ENCODE measurements around the gene STX10.

STX10 gene

DNA sequence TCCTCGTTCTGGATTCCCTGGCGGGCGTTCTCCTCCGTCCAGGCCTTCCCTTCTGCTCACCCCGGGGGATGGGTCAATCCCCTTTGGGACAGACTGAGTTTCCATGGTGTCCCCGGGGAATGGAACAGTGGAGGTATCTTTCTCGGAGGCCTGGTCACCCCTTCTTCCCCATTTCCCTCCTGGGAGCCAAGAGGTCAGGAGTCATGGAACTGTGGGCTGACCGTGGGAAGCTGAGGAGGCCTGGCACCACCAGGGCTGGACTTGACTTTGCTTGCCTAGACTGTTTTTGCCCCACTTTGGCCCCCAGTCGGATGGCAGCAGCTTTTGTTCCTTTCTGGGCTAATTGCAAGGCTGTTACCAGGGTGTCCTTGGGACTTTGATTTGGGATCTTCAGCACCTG is 30.1 kb downstream of the STX10 start:
- peaks cover 10% of the 10 kb centered on the region for H3K36me3 Mint-ChIP-seq
- no peak for ATAC-seq
- peaks cover 74% of the 10 kb centered on the region for H3K4me1 Mint-ChIP-seq
- peak overlapping the region; percentile 84 for H3K27ac Mint-ChIP-seq
- H3K27me3 Mint-ChIP-seq = no peaks in the 10 kb centered on the region
- H3K9me3 Mint-ChIP-seq = no peaks in the 10 kb centered on the region
- H3K4me3 Mint-ChIP-seq = peak overlapping the region; percentile 83

- H3K9me3 Mint-ChIP-seq = no peaks in the 10 kb centered on the region
- H3K4me1 Mint-ChIP-seq = peaks cover 74% of the 10 kb centered on the region
- peaks cover 10% of the 10 kb centered on the region for H3K36me3 Mint-ChIP-seq
- no peaks in the 10 kb centered on the region for H3K27me3 Mint-ChIP-seq
- peak overlapping the region; percentile 80 for H3K27ac Mint-ChIP-seq
- ATAC-seq = no peak
- H3K4me3 Mint-ChIP-seq = peak overlapping the region; percentile 83
These were observed 30.5 kb downstream of the STX10 start for GRCh38 chr19:13119627-13120026.

DNA sequence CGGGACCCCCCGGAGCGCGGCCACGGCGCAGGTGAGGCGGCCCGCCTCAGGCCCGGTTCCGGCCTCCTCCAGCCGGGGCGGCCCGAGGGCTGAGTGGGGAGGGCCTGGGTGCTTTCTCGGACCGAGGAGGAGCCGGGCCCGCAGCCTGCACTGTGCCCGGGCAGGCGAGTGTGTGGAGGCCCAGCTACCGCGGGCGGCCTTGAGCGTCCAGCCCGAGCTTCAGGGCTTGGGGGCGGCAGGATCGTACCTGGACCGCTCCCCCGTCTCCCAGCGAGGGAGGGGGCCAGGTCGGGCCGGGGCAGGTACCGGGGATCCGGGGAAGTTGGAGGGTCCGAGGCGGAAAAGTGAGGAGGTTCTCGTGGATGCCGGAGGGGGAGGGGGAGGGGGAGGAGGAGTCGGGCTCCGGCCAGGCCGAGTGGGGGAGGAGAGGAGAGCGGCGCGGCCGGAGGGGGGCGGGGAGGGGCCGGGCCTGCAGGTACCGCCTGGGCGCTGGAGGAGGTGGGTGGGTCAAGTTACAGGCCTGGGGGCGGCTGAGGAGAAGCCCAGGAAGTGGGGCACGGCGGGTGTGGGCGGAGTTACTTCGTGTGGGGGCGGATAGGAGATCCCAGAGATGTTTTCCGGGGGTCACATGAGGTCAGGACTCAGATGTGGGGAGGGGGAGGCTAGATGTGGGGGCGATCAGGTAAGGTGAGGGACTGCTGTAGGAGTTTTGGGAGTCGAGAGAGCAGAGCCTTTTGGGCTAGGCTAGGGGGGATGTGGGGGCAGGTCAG is 31.6 kb downstream of the STX10 start:
- Mint-ChIP-seq H3K36me3 (peaks cover 6% of the 10 kb centered on the region), H3K27me3 (no peaks in the 10 kb centered on the region), H3K27ac (peak overlapping the region; percentile 80), H3K4me1 (peaks cover 73% of the 10 kb centered on the region), H3K9me3 (no peaks in the 10 kb centered on the region), H3K4me3 (peak overlapping the region; percentile 83)
- peak; percentile 28 for ATAC-seq

- no peaks in the 10 kb centered on the region for H3K27me3 Mint-ChIP-seq
- H3K36me3 Mint-ChIP-seq = peaks cover 6% of the 10 kb centered on the region
- H3K27ac Mint-ChIP-seq = peak within 1 kb of the TSS; percentile 91
- H3K9me3 Mint-ChIP-seq = no peaks in the 10 kb centered on the region
- peak; percentile 87 for ATAC-seq
- H3K4me1 Mint-ChIP-seq = peaks cover 66% of the 10 kb centered on the region
- H3K4me3 Mint-ChIP-seq = peak within 1 kb of the TSS; percentile 97
These were observed 32.3 kb downstream of the STX10 start, which contains the start of gene NACC1 for GRCh38 chr19:13117772-13118423. NACC1 (plus strand) TSS chr19:13118264; CDS start chr19:13135208, 16,944 bp downstream.

DNA sequence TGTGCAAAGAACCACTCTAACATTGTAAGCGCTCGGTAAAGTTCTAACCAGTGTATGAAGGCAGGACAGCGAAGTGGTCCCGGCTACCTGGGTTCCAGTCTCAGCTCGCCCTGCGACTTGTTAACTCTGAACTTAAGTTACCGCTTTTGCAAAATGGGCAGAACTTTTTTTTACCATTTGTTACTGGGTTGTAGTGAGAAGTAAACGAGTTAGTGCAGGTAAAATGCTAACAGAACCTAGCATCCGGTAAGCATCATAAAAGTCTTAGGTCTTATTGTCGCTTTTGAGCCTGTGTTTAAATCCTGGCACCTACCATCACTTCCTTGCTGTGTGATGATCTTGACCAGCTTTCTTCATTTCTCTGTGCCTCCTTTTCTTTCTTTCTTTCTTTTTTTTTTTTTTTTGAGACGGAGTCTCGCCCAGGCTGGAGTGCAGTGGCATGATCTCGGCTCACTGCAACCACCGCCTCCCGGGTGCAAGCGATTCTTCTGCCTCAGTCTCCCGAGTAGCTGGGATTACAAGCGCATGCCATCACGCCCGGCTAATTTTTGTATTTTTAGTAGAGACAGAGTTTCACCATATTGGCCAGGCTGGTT is 32.9 kb downstream of the STX10 start:
- no peaks in the 10 kb centered on the region for H3K27me3 Mint-ChIP-seq
- ATAC-seq = peak; percentile 3
- peaks cover 60% of the 10 kb centered on the region for H3K4me1 Mint-ChIP-seq
- H3K9me3 Mint-ChIP-seq = no peaks in the 10 kb centered on the region
- peak overlapping the region; percentile 91 for H3K27ac Mint-ChIP-seq
- peak overlapping the region; percentile 97 for H3K4me3 Mint-ChIP-seq
- H3K36me3 Mint-ChIP-seq = peaks cover 11% of the 10 kb centered on the region

- H3K27ac Mint-ChIP-seq = peak within 1 kb of the TSS; percentile 91
- H3K9me3 Mint-ChIP-seq = no peaks in the 10 kb centered on the region
- H3K36me3 Mint-ChIP-seq = peaks cover 11% of the 10 kb centered on the region
- peaks cover 53% of the 10 kb centered on the region for H3K4me1 Mint-ChIP-seq
- H3K27me3 Mint-ChIP-seq = no peaks in the 10 kb centered on the region
- ATAC-seq = peak; percentile 79
- peak within 1 kb of the TSS; percentile 97 for H3K4me3 Mint-ChIP-seq
These were observed 33.6 kb downstream of the STX10 start, which contains the start of gene TRMT1 for GRCh38 chr19:13116282-13117175. TRMT1 (minus strand) TSS chr19:13116740; CDS start chr19:13116399, 341 bp downstream.

- no peak for ATAC-seq
- no peaks in the 10 kb centered on the region for H3K9me3 Mint-ChIP-seq
These were observed 34.3 kb downstream of the STX10 start for GRCh38 chr19:13115936-13116281.

DNA sequence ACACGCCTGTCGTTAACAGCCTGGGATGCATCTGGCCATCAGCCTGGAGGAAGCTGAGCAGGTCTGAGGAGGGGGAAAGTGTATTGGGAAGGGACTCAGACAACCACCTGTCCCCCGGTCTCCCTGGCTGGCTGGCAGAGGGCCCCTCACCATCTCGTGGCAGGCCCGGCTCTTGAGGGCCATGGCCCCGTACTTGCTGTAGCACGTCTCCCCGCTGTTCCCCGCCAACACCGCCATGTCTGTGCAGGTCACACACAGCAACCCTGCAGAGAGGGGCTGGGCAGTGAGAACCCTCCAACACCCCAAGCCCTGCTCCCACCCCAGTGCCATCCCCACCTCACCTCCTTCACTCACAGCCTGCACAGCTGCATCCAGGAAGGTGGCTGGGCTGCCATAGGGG is 37.6 kb downstream of the STX10 start:
- Mint-ChIP-seq H3K4me1 (peaks cover 23% of the 10 kb centered on the region), H3K36me3 (peaks cover 28% of the 10 kb centered on the region), H3K9me3 (no peaks in the 10 kb centered on the region), H3K27me3 (no peaks in the 10 kb centered on the region), H3K27ac (no peak overlapping the region), H3K4me3 (no peak overlapping the region)
- no peak for ATAC-seq

More at GRCh38 chr19:13115936-13116281, 34.3 kb downstream of the STX10 start:
- H3K4me1 Mint-ChIP-seq = peaks cover 46% of the 10 kb centered on the region
- H3K27me3 Mint-ChIP-seq = no peaks in the 10 kb centered on the region
- H3K36me3 Mint-ChIP-seq = peaks cover 11% of the 10 kb centered on the region
- H3K4me3 Mint-ChIP-seq = peak overlapping the region; percentile 97
- H3K27ac Mint-ChIP-seq = peak overlapping the region; percentile 91

- no peaks in the 10 kb centered on the region for H3K9me3 Mint-ChIP-seq
- no peak overlapping the region for H3K4me3 Mint-ChIP-seq
- H3K36me3 Mint-ChIP-seq = peaks cover 26% of the 10 kb centered on the region
These were observed 40.0 kb downstream of the STX10 start for GRCh38 chr19:13110099-13110610.

DNA sequence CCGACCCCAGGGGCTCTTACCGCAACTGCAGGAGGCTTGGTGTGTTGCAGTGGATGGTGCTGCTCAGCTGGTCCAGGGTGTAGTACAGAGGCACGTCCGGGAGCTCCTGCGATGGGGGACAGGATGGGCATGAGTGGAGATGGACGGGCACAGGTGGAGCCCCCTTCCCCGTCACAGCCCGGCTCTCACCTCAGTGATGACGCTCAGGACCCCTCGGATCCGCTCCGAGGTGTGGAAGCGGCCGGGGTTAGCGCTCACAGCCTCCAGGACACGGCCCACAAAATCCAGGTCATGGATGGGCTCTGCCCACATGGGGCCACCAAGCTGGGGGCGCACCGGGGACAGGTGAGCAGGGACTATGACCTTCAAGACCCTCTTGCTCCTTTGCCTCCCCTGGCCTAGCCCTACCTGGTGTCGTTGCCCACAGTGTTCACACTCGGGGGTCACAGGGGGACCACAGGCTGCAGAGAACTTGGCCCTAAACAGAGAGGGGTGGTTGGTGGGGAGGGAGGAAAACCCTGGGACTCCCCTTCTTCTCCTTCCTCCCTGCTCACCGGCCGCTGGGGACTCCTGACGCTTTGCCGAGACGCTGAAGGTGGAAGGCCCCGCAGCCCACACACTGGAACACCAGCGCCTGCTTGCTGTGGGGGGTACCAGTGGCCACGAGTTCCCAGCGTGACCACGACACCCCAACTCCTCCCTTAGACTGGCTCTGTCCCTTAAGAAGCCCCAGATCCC is 40.6 kb downstream of the STX10 start:
- Mint-ChIP-seq H3K4me3 (no peak overlapping the region), H3K27me3 (no peaks in the 10 kb centered on the region), H3K4me1 (peaks cover 27% of the 10 kb centered on the region)

More at GRCh38 chr19:13110099-13110610, 40.0 kb downstream of the STX10 start:
- ATAC-seq = no peak
- H3K27ac Mint-ChIP-seq = peak overlapping the region; percentile 60
- peaks cover 22% of the 10 kb centered on the region for H3K4me1 Mint-ChIP-seq
- H3K27me3 Mint-ChIP-seq = no peaks in the 10 kb centered on the region

GRCh38 chr19:13104848-13105711 is 45.1 kb downstream of the STX10 start:
- H3K36me3 Mint-ChIP-seq = peaks cover 20% of the 10 kb centered on the region
- H3K27ac Mint-ChIP-seq = peak overlapping the region; percentile 92
- no peak for ATAC-seq
- no peaks in the 10 kb centered on the region for H3K9me3 Mint-ChIP-seq
- peaks cover 65% of the 10 kb centered on the region for H3K4me1 Mint-ChIP-seq
- no peaks in the 10 kb centered on the region for H3K27me3 Mint-ChIP-seq
- H3K4me3 Mint-ChIP-seq = peak overlapping the region; percentile 85

More for the DNA sequence above, 40.6 kb downstream of the STX10 start:
- no peak for ATAC-seq
- H3K27ac Mint-ChIP-seq = peak overlapping the region; percentile 60
- peaks cover 26% of the 10 kb centered on the region for H3K36me3 Mint-ChIP-seq
- no peaks in the 10 kb centered on the region for H3K9me3 Mint-ChIP-seq

- Mint-ChIP-seq H3K9me3 (no peaks in the 10 kb centered on the region), H3K27me3 (no peaks in the 10 kb centered on the region), H3K4me1 (peaks cover 72% of the 10 kb centered on the region), H3K36me3 (peaks cover 23% of the 10 kb centered on the region), H3K4me3 (peak overlapping the region; percentile 85), H3K27ac (peak overlapping the region; percentile 92)
- peak; percentile 74 for ATAC-seq
These were observed 45.8 kb downstream of the STX10 start for GRCh38 chr19:13104360-13104847.

All from stimulated activated memory B cell treated with anti-CD40 and anti-IgM and Interleukin-4, amounts not matched to agents 10 μg/mL and 1 μg/mL and 100 μg/mL, for 72 hours (primary cell).